C4-2B (cell line): ENCODE measurements around the gene WBP11.

Experiments
- H3K27ac ChIP-seq: fragments of 450-650 bp; 2 replicates; pipeline ENCODE4 v1.5.1; 2017
- ZFX ChIP-seq: fragments of 450-650 bp; IDR thresholded peaks from 2 replicates; pipeline ENCODE4 v1.6.1; 2017
- TF ChIP-seq, protein P1 (sequence below): fragments of 450-650 bp; conservative IDR thresholded peaks from 2 replicates; pipeline ENCODE4 v1.5.1; 2017; ENCODE audit warnings: mild to moderate bottlenecking

Gene WBP11

DNA sequence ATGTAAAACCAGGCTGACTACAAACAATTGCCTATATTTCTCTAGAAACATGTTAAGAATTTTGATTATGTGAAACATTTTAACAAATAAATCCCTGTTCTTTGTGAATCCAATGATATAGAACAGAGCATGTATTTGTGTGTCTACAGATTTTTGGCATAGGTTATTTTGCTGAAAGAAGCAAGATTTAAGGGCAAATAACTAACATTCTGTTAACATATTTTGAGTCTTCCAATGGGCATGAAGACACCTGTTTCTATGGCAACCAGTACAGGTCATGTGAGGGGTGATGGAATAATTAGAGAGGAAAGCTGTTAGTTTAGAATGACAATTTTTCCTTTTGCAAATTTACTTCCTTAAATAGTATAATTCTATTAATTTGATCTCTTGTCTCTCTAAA lies 31.2 kb upstream of the WBP11 start:
- H3K27ac ChIP-seq = no peak overlapping the region
- no peak for TF ChIP-seq ZFX
- TF ChIP-seq, protein P1, sequence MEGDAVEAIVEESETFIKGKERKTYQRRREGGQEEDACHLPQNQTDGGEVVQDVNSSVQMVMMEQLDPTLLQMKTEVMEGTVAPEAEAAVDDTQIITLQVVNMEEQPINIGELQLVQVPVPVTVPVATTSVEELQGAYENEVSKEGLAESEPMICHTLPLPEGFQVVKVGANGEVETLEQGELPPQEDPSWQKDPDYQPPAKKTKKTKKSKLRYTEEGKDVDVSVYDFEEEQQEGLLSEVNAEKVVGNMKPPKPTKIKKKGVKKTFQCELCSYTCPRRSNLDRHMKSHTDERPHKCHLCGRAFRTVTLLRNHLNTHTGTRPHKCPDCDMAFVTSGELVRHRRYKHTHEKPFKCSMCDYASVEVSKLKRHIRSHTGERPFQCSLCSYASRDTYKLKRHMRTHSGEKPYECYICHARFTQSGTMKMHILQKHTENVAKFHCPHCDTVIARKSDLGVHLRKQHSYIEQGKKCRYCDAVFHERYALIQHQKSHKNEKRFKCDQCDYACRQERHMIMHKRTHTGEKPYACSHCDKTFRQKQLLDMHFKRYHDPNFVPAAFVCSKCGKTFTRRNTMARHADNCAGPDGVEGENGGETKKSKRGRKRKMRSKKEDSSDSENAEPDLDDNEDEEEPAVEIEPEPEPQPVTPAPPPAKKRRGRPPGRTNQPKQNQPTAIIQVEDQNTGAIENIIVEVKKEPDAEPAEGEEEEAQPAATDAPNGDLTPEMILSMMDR = no peak

DNA sequence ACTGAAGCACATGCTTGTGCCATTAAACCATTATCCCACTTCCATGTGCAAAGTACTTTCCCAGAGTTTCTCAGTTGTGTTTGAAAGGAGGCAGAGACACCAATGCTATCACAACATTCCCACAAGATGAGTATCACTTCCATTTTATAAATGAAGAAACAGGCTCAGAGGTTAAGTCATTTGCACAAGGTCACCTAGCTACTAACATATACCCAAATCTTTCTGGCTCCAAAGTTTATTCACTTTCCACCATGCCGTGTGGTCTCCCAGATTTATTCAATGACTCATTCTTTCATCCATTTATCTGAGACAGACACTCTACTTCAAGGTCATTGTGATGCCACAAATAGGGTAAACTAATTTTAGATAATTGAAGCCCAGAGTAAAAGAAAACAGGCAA lies 30.7 kb upstream of the WBP11 start:
- TF ChIP-seq ZFX = no peak
- TF ChIP-seq, protein P1 = no peak

DNA sequence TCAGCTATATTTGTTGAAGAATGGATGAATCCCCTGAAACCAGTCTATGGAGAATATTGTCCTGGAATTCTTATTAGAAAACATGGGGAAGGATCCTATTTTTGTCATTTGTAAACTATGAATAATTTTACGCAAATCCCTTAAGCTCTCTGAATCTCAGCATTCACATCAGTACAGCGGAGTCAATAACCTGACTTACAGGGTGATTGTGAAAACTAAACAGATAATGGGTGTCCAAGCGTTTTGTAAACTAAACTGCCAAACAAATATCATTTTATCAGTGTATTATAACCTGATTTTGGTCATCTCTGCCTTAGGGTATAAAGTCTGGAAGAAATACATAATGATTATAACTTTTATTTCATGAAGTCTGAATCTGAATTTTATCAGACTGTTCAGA lies 30.1 kb upstream of the WBP11 start:
- H3K27ac ChIP-seq = no peak overlapping the region
- TF ChIP-seq ZFX = no peak
- TF ChIP-seq, protein P1 = no peak

More for the DNA sequence above, 30.7 kb upstream of the WBP11 start:
- no peak overlapping the region for H3K27ac ChIP-seq

DNA sequence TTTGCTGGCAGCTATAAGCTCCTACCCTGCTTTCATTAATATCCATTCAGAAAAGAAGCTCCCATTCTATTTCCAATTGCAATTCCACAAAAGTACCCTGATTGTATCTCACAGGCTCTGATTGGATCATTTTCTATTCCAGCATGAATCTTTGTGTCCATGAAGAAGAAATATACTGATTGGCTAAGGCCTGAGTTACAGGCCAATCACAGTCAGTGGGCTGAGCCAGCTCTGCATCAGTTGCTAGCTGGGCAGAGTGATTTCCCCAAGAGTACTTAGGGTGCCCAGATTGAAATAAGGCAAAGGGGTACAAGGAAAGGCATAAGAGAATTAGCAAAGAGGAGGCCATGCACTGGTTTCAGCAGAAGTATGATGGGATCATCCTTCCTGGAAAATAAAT lies 25.6 kb upstream of the WBP11 start:
- no peak for TF ChIP-seq ZFX

DNA sequence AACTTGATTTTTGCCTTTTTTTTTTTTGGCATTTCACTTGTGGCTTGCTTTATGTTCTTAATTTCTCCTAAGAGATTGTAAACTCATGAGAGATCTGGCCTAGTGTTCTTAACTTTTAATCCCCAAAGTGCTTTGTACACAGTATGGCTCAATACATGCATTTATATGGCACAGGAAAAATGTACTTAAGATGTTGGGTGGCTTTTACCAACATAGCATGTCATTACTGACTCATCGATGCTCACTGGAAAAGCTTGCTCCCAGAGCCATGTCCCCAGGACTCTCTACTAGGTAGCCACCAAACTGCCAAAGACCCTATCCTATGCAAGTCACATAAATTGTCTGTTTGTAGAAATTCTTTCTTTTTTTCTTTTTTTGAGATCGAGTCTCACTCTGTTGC lies 23.8 kb upstream of the WBP11 start:
- TF ChIP-seq ZFX = no peak
- TF ChIP-seq, protein P1 = no peak
- no peak overlapping the region for H3K27ac ChIP-seq

More for the DNA sequence above, 25.6 kb upstream of the WBP11 start:
- no peak overlapping the region for H3K27ac ChIP-seq

DNA sequence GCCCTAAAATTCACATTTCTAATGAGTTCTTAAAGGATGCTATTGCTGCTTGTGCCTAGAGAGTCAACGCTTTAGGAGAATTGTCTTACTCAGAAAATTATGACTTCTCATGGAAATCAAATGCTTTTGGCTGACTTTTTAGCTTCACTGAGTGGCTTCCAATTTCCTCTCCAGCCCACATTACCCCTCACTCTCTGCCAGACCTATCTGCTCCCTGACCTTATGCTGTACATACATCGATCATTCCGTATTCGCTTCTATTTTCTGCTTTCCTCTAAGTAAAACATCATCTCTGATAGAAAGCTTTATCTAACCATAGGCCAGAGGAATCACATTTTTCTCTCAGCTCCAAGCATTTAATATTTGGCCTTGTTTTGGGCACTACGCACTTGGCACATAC lies 23.2 kb upstream of the WBP11 start:
- H3K27ac ChIP-seq = no peak overlapping the region
- no peak for TF ChIP-seq ZFX
- TF ChIP-seq, protein P1 = no peak

DNA sequence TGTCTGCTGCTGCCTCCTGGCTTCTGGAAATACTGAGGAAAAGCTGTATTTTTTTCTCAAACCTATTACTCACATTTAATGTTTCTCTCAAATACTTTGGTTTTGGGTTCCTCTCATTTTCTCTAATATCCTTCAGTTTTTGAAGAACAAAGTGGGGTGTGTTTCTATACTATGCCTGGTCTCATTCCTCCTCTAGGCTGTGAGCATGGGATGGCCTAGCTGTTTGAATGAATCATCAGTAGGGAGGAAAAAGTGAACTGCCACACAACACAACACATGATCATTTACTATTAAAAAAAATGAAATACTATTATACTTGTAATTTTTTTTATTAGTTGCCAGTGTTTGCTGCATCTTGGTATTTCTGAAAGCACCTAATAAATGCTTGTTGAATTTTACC lies 22.0 kb upstream of the WBP11 start:
- no peak overlapping the region for H3K27ac ChIP-seq
- TF ChIP-seq, protein P1 = no peak
- no peak for TF ChIP-seq ZFX

DNA sequence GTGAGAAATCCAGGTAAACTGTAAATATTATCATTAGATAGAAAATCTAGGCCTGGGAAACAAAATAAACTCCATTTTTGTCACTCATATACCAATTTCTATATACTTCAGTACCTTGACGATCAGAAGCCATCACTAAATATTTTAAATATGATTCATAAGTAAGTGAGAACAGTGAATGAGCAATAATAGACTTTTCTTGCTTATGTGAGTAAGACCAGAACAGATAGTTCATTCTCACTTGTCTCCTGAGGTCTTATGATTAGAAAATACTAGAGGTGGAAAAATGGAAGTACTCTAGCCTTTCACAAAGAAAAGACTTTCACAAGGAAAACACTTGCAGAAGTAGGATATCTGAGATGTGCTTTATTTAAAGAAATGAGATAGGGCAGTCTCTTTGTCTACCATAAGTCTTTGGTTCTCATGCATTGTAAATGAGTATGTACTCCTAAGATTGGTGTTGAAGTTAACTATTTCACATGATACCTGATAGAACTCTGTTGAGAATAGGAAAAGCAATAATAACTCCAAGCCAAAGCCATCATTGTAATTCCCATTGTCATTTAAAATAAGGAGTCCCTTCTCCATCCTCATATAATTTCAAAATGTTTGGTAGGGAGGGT lies 20.8 kb upstream of the WBP11 start:
- TF ChIP-seq, protein P1 = no peak
- TF ChIP-seq ZFX = no peak

More for the DNA sequence above, 20.8 kb upstream of the WBP11 start:
- H3K27ac ChIP-seq = no peak overlapping the region
